Prostate gland (tissue), 2 donors: Measurements from ENCODE around the gene CSMD2.

ENCODE experiments used
- POLR2A ChIP-seq: fragments of 450-650 bp; IDR thresholded peaks from one replicate; pipeline ENCODE4 v1.6.1; 2016; ENCODE audit warnings: antibody characterized with exemption, mild to moderate bottlenecking
- POLR2AphosphoS5 ChIP-seq: sonication (generic); formaldehyde crosslinking; IDR thresholded peaks from one replicate; pipeline ENCODE4 v1.6.1; 2017; ENCODE audit warnings: antibody characterized with exemption
- TF ChIP-seq, protein P1 (sequence below), 4 experiments: fragments of 200-600 bp in 2 of 4; fragments of 450-650 bp in 2 of 4; sonication (generic) in 2 of 4; IDR thresholded peaks; 1 replicate in 3 of 4; 2 replicates in 1 of 4; pipeline ENCODE4 v1.5.1; 2016 to 2019; ENCODE audit warnings: antibody characterized with exemption in 4 of 4, mild to moderate bottlenecking in 2 of 4, moderate library complexity in 2 of 4

GRCh38 chr1:33601751-33602150 lies 563.3 kb downstream of the CSMD2 start:
- TF ChIP-seq POLR2A, result no peak
- TF ChIP-seq, protein P1, sequence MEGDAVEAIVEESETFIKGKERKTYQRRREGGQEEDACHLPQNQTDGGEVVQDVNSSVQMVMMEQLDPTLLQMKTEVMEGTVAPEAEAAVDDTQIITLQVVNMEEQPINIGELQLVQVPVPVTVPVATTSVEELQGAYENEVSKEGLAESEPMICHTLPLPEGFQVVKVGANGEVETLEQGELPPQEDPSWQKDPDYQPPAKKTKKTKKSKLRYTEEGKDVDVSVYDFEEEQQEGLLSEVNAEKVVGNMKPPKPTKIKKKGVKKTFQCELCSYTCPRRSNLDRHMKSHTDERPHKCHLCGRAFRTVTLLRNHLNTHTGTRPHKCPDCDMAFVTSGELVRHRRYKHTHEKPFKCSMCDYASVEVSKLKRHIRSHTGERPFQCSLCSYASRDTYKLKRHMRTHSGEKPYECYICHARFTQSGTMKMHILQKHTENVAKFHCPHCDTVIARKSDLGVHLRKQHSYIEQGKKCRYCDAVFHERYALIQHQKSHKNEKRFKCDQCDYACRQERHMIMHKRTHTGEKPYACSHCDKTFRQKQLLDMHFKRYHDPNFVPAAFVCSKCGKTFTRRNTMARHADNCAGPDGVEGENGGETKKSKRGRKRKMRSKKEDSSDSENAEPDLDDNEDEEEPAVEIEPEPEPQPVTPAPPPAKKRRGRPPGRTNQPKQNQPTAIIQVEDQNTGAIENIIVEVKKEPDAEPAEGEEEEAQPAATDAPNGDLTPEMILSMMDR (IDR thresholded peaks at IDR 0.05), result no peak
- TF ChIP-seq POLR2AphosphoS5, result no peak
